Dedifferentiated amniotic fluid mesenchymal stem cell (primary cell): ENCODE results near the gene IL16.

Source experiments
- DNase-seq: peaks from one replicate; pipeline ENCODE4 v3.0.0-alpha.2; 2016; ENCODE audit errors: extremely low spot score

Gene IL16

GRCh38 chr15:81255958-81256320, 59.3 kb downstream of the IL16 start:
- no peak for DNase-seq

GRCh38 chr15:81256916-81257315, 60.2 kb downstream of the IL16 start:
- DNase-seq: peak; percentile 70

- DNase-seq: no peak
Measured at GRCh38 chr15:81257435-81257834, 60.8 kb downstream of the IL16 start.

DNA sequence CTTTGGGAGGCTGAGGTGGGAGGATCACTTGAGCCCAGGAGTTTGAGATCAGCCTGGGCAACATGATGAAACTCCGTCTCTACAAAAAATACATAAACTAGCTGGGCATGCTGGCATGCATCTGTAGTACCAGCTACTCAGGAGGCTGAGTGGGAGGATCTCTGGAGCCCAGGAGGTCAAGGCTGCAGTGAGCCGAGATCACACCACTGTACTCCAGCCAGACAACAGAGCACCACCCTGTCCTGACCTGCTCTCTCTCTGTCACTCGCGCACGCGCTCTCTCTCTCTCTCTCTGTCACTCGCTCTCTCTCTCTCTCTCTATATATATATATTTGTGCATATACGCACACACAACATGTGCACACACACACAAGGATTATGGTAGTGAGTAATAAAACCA, 61.8 kb downstream of the IL16 start:
- no peak for DNase-seq

GRCh38 chr15:81259760-81260298, 63.1 kb downstream of the IL16 start:
- DNase-seq: no peak

DNA sequence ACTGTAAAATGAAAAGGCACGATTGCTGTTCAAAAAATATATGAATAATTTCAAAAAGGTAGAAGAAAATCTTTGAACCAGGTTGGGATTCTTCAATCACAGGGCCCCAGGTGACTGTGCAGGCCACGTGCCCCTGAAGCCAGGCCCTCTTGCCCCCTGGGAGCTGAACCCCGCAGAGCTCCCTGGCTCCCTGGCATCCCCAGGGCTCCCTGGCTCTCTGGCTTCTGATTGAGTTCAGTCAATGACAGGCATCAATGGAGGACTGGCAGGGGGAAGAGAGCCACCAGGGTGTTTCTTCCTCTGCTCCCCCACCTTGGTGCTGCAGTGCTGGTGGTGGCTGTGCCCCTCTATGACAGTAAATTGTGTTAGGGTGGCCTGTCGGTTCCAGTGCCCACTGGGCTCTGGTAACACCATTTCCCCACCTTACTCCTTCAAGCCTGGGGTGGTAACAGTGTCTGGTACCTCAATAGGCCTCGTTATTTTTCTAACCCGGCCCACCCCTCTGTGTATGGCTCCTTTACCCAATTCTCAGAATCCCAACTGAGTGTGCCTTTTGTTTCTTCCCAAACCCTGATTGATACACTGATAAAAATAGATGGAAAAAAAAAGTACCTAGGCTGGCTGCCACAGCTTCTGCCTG, 64.6 kb downstream of the IL16 start:
- DNase-seq: no peak

GRCh38 chr15:81263477-81263876, 66.8 kb downstream of the IL16 start:
- no peak for DNase-seq

GRCh38 chr15:81264072-81264857, 67.6 kb downstream of the IL16 start:
- peak; percentile 24 for DNase-seq

DNA sequence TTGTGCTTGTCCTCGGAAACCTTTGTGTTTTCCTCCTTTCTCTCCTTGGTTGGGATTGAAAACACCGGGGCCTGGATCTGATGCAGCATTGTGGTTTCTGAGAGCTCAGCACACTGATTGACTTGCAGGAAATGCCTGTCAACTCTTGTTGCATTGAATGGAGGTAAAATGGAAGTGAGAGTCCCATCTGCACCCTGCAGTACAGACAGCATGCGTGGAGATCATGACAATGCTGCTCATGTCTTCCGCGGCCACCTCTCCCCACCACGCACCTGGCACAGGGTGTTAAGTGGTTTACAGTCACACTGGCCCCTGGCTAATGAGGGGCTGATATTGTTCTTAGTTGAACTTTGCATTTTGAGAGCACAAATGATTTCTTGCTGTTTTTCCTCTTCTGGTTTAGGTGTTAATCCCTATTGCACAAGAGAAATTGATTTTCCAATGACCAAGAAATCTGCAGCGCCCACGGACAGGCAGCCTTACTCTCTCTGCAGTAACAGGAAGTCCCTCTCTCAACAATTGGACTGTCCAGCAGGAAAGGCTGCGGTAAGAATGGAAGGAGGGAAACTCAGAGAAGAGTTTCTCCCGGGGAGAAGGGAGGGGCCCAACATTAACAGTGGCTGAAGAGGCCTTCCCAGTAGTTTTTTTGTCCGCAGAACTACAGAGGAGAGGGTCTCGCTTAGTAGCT, 68.7 kb downstream of the IL16 start:
- no peak for DNase-seq

DNA sequence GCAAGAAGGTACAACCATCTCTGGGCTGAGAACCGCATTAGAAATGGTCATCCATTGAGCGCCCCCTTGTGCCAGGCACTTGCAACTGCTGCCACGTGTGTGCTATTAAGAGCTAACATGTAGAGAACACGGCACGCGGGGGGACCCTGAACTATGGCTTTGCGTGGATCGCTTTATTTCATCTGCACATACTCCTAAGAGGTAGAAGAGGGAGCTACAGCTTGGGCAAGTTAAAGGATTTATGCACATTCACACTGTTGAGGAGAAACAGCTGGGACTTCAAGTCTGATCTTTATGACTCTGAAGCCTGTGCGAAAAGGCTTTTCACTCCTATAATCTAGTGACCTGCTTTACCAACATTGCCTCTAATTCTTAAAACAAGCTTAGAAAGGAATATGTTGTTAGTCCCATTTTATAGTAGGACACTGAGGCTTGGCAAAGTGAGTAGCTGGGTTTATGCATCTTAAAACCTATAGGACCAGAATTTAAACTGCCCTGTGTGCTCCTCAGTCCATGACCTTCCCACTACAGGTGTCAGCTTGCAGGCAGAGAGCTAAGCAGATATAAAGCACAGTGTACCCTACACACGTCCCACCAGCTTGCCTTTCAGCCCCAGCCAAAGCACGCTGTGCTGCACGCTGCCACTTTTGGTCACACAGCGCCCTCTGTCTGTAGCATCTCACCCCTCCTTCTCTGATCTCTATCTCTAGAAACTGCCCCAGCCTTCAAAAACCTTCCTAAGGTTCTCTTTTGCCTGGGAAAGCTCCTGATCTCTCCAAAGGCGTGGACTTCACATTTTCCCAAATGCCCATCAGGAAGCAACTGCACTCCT, 69.5 kb downstream of the IL16 start:
- DNase-seq: peak; percentile 86

DNA sequence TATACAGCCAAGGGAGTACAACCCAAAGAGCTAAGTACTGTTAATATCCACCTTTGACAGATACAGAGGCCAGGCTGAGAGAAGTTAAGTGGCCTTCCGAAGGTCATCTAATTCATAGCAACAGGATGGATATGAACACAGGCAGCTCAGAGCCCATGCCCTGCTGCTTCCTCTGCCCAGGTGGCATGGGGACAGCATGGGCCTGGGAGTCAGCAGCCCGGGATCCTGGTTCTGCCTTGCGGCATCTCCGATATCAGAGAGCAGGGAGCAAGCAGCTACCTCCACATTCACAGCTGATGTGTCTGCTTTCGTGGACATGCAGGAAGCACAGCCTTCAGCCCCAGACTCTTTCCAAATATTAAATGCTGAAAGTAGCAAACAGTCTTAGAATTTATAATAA, 71.7 kb downstream of the IL16 start:
- no peak for DNase-seq

GRCh38 chr15:81268881-81269601, 72.4 kb downstream of the IL16 start:
- no peak for DNase-seq

DNA sequence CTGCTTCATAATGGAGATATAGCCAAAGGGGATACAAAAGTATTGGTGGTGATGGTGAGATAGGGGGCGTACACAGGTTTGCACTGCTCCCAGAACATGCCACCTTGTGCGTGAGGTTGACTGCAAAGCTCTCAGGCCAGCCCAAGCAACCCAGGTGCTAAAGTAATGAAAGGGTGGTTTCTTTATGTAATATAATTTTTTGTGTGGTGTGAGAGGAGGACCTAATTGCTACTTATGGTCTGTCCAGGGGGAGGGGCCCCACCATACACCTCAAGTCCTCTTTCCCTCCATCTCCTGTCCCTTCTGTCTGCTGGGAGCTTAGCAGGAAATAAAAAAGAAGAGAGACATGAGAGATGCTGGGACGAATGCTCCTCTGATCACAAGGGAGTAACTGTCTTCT, 73.5 kb downstream of the IL16 start:
- DNase-seq: no peak

- no peak for DNase-seq
Measured at GRCh38 chr15:81270781-81271491, 74.3 kb downstream of the IL16 start.

DNA sequence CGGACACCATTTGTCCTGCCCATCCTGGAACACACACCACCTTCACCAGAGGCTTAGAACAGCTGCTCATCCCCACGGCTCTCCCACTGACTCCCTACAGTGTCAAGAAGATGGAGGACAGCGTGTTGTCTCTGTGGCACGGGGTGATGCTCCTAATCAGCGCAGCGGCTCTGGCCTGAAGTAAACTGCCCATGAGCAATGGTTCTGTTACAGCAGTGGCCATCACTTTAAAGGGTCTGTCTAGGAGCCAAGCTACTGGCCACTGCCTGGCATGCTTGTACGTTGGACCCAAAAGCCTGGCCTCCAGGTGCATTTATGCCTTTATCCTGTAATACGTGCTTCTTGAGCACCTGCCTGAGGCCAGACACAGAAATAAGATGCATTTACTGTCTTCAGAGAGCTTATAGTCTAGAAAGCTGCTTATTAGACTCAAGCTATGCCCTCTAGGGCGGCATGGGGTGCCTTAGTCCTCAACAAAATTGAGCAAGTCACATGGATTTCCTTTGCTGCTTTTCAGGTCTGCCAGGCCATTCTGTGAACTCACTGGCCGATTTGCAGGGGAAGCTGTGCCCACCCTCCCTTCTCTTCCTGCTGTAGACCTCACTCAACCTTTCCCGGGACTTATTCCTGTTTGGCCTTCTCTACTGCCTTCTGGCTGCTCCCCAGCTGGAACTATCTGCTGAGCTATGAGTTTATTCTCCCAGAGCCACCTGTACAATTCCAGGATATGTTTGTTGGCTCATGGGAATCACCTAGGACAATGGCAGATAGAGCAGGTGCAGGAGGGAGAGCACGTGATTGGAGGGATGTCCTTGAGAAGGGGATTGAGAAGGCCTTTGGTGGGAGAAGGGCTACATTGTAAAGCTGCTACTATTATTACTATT, 75.3 kb downstream of the IL16 start:
- DNase-seq: no peak

- DNase-seq: no peak
Measured at GRCh38 chr15:81273200-81273599, 76.5 kb downstream of the IL16 start.

- no peak for DNase-seq
Measured at GRCh38 chr15:81273855-81274254, 77.2 kb downstream of the IL16 start.

DNA sequence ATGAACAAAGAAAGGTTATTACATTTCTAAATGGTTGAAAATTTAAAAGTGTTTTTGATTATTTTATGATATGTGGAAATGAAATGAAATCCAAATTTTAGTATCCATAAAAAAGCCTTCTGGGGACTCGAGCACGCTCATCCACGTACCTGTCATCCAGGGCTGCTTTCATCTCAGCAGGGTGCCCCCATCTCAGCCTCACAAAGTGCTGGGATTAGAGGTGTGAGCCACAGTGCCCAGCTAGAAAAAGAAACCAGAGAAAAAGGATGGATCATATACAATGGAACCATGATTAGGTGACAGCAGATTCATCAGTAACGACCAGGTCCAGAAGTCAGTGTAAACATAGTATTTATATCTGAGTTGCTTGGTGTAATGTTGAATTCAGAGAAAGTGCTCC, 77.6 kb downstream of the IL16 start:
- DNase-seq: no peak

DNA sequence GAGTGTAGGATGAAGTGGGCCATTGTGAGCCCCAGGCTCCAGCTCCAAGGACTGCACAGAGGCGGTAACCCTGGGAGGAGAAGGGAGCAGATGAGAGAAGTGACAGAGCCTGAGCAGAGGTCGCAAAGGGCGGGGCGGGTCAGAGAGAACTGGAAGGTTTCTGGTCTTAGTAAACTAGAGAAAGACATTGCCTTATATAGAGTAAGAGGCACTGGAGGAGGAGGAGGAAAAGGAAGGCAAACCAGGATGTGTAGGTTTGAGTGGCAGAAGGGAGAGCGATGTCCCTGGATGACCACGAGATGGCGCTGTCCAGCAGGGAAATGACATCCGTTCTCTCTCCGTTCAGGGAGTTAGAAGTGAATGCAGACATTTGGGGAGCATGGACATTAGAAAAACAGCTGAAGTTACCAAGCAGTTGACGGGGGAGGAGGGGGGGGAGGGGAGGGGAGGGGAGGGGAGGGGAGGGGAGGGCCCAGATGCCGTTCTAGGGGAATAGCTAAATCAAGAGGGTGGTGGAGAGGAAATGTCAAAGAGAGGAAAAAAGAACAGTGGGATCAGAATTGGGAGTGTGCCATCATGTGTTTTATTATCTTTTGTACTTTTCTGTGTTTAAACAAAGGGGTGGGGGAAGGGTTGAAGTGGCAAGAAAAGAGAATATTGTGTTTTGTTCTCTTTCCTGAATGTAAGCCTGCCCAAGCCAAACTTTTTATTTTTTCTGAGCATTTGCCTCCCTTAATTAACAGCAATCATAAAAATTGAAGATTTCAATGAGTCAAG, 78.4 kb downstream of the IL16 start:
- peak; percentile 68 for DNase-seq
